Spleen (tissue), 7 donors: ENCODE measurements around the gene TBL3.

Source experiments
- POLR2A ChIP-seq, 3 donors: fragments of 450-650 bp; IDR thresholded peaks; one replicate each; pipeline ENCODE4 v1.5.1; 2017; ENCODE audit warnings: antibody characterized with exemption in 3 of 3, mild to moderate bottlenecking in 1 of 3
- TF ChIP-seq, protein P1 (sequence below), 11 experiments: fragments of 200-600 bp in 7 of 11; fragments of 450-650 bp in 4 of 11; sonication (generic) in 4 of 11; IDR thresholded peaks in 8 of 11; conservative IDR thresholded peaks in 3 of 11; 1 replicate in 7 of 11; 2 replicates in 4 of 11; pipeline versions ENCODE4 v1.4.0 to v1.8.0; 2016 to 2021; ENCODE audit warnings: antibody characterized with exemption in 11 of 11, inconsistent platforms in 4 of 11, mild to moderate bottlenecking in 1 of 11
- donor health status: DM: no; HTN: no; CAD: no; lungs with moderate emphysema.
- donor health status: DM: no; HTN: no; CAD: no.
- donor health status: DM: no; HTN: no; CAD: no.

DNA sequence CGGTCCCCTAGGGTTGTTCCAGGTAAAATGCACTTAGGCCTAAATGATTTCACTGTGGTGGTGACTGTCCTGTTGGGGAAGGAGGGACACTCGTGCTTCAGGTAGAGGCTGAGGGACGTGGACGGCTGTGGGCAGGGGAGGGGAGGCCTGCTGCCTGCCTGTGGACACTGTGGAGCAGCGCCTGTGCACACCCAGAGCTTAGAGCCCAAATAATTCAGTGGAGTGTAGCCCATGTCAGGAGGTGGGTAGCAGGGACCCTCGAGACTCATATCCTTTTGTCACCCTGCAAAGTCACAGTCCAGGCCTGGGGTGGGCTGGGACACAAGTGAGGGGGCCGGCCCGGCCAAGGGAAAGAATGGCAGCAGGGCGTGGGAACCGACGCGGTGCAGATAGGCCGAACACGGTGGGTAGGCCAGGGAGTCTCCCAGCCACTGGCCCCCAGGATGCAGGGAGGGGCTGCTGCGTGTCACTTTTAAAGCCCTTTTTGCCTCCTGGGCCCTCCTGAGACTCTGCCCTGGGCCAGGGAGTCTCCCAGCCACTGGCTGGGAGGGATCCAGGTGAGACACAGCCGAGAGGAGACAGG, 54.1 kb downstream of the TBL3 start:
- TF ChIP-seq, protein P1, sequence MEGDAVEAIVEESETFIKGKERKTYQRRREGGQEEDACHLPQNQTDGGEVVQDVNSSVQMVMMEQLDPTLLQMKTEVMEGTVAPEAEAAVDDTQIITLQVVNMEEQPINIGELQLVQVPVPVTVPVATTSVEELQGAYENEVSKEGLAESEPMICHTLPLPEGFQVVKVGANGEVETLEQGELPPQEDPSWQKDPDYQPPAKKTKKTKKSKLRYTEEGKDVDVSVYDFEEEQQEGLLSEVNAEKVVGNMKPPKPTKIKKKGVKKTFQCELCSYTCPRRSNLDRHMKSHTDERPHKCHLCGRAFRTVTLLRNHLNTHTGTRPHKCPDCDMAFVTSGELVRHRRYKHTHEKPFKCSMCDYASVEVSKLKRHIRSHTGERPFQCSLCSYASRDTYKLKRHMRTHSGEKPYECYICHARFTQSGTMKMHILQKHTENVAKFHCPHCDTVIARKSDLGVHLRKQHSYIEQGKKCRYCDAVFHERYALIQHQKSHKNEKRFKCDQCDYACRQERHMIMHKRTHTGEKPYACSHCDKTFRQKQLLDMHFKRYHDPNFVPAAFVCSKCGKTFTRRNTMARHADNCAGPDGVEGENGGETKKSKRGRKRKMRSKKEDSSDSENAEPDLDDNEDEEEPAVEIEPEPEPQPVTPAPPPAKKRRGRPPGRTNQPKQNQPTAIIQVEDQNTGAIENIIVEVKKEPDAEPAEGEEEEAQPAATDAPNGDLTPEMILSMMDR (IDR thresholded peaks at IDR 0.05 in 8 of 11, conservative IDR thresholded peaks at IDR 0.05 in 3 of 11), result no peak
- no peak for TF ChIP-seq POLR2A (IDR thresholded peaks at IDR 0.05)
